Measurements from ENCODE around the gene KIAA0319L. TPM values are rescaled to one million over a fixed set of nuclear protein-coding genes. Genes with fewer than 3 reads are reported as not detected.

The KIAA0319L gene
- total and polyA plus RNA-seq, 3 donors from 2014 or later = 55.6 to 90.1 (median 90.1) TPM

- intact Hi-C loops (cut with DNase I; ENCODE audit: low total_unique reads) = no loop called here
- H3K27ac ChIP-seq = no peak overlapping the region
- H3K9me3 ChIP-seq = no peaks in the 10 kb centered on the region
- WGBS, 2 donors = 96 to 100% methylated on average over 1 of the region's 1 CpG
- TF ChIP-seq POLR2A (IDR thresholded peaks at IDR 0.05) (no peak), CTCF (IDR thresholded peaks at IDR 0.05) (no peak)
- no peaks in the 10 kb centered on the region for H3K27me3 ChIP-seq
- DNase-seq = no peak
- H3K4me3 ChIP-seq = no peak overlapping the region
- no peaks in the 10 kb centered on the region for H3K36me3 ChIP-seq (ENCODE audit: low read depth, missing control alignments)
- no peaks in the 10 kb centered on the region for H3K4me1 ChIP-seq
Measured at GRCh38 chr1:35439626-35440025, 117.6 kb downstream of the KIAA0319L start.

GRCh38 chr1:35437200-35437599 lies 120.0 kb downstream of the KIAA0319L start:
- WGBS, 2 donors = 95% methylated on average over 9 of the region's 9 CpGs
- Histone ChIP-seq H3K4me3 (no peak overlapping the region), H3K27me3 (no peaks in the 10 kb centered on the region), H3K36me3 (ENCODE audit: low read depth, missing control alignments) (no peaks in the 10 kb centered on the region), H3K9me3 (no peaks in the 10 kb centered on the region), H3K4me1 (no peaks in the 10 kb centered on the region), H3K27ac (no peak overlapping the region)
- intact Hi-C loops (cut with DNase I; ENCODE audit: low total_unique reads) = no loop called here
- TF ChIP-seq POLR2A (IDR thresholded peaks at IDR 0.05) (no peak), CTCF (IDR thresholded peaks at IDR 0.05) (no peak)
- no peak for DNase-seq

GRCh38 chr1:35436078-35436477 lies 121.1 kb downstream of the KIAA0319L start:
- Histone ChIP-seq H3K27ac (no peak overlapping the region), H3K27me3 (no peaks in the 10 kb centered on the region), H3K4me3 (no peak overlapping the region), H3K9me3 (no peaks in the 10 kb centered on the region), H3K36me3 (ENCODE audit: low read depth, missing control alignments) (no peaks in the 10 kb centered on the region), H3K4me1 (no peaks in the 10 kb centered on the region)
- 90 to 95% methylated on average over 2 to 10 of the region's 10 CpGs for WGBS, 2 donors
- DNase-seq = no peak
- TF ChIP-seq POLR2A (IDR thresholded peaks at IDR 0.05) (no peak), CTCF (IDR thresholded peaks at IDR 0.05) (no peak)
- intact Hi-C loops (cut with DNase I; ENCODE audit: low total_unique reads) = no loop called here

- H3K27ac ChIP-seq = no peak overlapping the region
- H3K4me3 ChIP-seq = no peak overlapping the region
- H3K36me3 ChIP-seq (ENCODE audit: low read depth, missing control alignments) = no peaks in the 10 kb centered on the region
- no peaks in the 10 kb centered on the region for H3K27me3 ChIP-seq
- TF ChIP-seq CTCF (IDR thresholded peaks at IDR 0.05) = no peak
- TF ChIP-seq POLR2A (IDR thresholded peaks at IDR 0.05) = no peak
- intact Hi-C loops (cut with DNase I; ENCODE audit: low total_unique reads) = no loop called here
- no peaks in the 10 kb centered on the region for H3K4me1 ChIP-seq
- DNase-seq = no peak
- WGBS, 2 donors = 87 to 90% methylated on average over 7 to 12 of the region's 12 CpGs
- no peaks in the 10 kb centered on the region for H3K9me3 ChIP-seq
Measured at GRCh38 chr1:35434703-35435102, 122.5 kb downstream of the KIAA0319L start.

GRCh38 chr1:35433714-35434113 lies 123.5 kb downstream of the KIAA0319L start:
- Histone ChIP-seq H3K27ac (no peak overlapping the region), H3K4me3 (no peak overlapping the region), H3K9me3 (no peaks in the 10 kb centered on the region), H3K27me3 (no peaks in the 10 kb centered on the region), H3K4me1 (no peaks in the 10 kb centered on the region), H3K36me3 (ENCODE audit: low read depth, missing control alignments) (no peaks in the 10 kb centered on the region)
- WGBS, 2 donors = 91 to 97% methylated on average over 10 to 15 of the region's 15 CpGs
- DNase-seq = no peak
- TF ChIP-seq CTCF (IDR thresholded peaks at IDR 0.05) = no peak
- TF ChIP-seq POLR2A (IDR thresholded peaks at IDR 0.05) = no peak
- intact Hi-C loops (cut with DNase I; ENCODE audit: low total_unique reads) = no loop called here

Measured in testis (tissue), 3 donors.